Lower leg skin (tissue), 3 donors: ENCODE data around the gene CACNA1D.

Source experiments
- CTCF ChIP-seq, 3 donors: fragments of 450-650 bp; IDR thresholded peaks; one replicate each; pipeline ENCODE4 v1.5.1; 2016; ENCODE audit warnings: antibody characterized with exemption in 3 of 3, mild to moderate bottlenecking in 3 of 3, moderate library complexity in 2 of 3
- POLR2A ChIP-seq, 2 donors: fragments of 450-650 bp; IDR thresholded peaks; one replicate each; pipeline ENCODE4 v1.6.1; 2016 to 2017; ENCODE audit warnings: antibody characterized with exemption in 2 of 2, mild to moderate bottlenecking in 1 of 2, moderate library complexity in 1 of 2

- TF ChIP-seq CTCF (IDR thresholded peaks at IDR 0.05) (no peak), POLR2A (IDR thresholded peaks at IDR 0.05) (no peak)
Observed at GRCh38 chr3:53646723-53647122, 152.3 kb downstream of the CACNA1D start.
